ENCODE results near the gene AP1S3.
A peak's percentile ranks its signal among the peaks of the same experiment; 100 is the strongest.

The AP1S3 gene

DNA sequence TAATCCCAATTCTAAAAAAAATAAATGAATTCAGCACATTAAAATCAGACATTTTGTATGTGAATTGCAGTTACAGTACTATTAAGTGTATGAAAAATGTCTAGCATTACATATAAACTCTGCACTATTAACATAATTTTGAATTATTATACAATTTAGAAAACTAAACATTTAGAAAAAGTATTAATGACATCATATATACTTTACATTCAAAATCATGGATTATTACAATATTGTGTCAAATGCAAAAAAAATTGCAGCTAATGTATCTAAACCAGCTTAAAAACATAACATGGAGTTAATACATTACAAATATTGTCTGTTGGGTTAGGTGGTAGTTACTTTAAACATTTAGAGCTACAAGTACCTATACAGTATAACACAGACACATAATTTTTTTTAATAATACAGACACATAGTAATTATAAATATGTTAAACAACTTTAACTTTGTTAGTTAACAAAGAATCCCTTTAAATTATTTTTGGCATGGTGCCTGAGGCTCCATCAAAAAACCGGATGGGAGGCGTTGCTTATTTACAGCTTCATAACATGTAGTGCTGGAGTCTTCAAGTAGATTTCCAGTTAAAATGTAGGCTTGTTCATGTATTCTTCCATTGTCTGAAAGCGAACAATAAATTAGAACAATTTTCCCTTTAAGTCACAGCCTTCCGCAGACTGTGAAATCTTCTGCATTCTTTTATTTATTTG, 79.1 kb downstream of the AP1S3 start:
- DNase-seq = no peak

DNA sequence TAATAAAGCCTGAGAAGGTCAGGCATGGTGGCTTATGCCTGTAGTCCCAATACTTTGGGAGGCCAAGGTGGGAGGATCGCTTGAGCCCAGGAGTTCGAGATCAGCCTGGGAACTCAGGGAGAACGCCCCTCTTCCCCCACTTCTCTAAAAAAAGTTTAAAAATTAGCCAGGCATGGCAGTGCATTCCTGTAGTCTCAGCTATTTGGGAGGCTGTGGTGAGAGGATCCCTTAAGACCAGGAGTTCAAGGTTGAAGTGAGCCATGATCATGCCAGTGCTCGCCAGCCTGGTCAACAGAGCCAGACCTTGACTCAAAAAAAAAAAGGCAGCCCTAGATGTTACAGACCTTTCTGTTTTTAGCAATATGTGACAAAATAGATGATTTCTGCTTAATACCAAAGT, 83.4 kb downstream of the AP1S3 start:
- no peak for DNase-seq

- no peak for DNase-seq
Measured at GRCh38 chr2:223751012-223751411, 86.4 kb downstream of the AP1S3 start.

- DNase-seq = no peak
Measured at GRCh38 chr2:223747392-223748042, 89.9 kb downstream of the AP1S3 start.

DNA sequence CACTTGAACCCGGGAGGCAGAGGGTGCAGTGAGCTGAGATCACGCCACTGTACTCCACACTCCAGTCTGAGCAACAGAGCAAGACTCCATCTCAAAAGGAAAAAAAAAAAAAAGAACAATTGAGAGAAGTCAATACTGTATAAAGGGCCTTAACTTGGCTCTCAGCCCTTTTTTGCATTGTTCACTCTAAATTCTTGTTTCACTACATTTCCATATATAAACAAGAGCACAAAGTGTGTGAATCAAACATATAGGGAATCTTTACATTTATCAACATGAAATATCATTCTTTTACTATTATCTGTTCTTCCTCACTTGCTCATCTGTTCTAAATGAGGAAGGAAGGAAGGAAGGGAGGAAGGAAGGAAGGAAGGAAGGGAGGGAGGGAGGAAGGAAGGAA, 90.8 kb downstream of the AP1S3 start:
- no peak for DNase-seq

DNA sequence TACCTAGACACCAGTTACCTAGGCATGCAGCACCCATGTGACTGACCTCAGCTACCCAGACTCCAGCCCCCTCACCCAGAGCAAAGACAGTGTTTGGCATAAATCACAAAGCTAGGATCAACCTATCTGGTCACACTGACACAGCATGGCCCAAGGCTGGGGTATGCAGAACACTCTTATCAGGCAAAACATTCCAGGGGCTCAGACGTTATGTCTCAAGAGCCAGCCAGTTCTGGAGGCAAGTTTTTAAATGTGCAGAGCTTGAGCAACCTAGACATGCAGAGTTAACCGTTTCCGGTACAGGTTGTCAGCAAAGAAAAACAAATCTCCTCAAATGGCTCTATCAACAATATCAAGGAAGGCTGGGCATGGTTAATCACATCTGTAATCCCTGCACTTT, 92.8 kb downstream of the AP1S3 start:
- no peak for DNase-seq

- no peak for DNase-seq
Measured at GRCh38 chr2:223740679-223741078, 96.7 kb downstream of the AP1S3 start.

- no peak for DNase-seq
Measured at GRCh38 chr2:223737207-223737606, 100.2 kb downstream of the AP1S3 start.

DNA sequence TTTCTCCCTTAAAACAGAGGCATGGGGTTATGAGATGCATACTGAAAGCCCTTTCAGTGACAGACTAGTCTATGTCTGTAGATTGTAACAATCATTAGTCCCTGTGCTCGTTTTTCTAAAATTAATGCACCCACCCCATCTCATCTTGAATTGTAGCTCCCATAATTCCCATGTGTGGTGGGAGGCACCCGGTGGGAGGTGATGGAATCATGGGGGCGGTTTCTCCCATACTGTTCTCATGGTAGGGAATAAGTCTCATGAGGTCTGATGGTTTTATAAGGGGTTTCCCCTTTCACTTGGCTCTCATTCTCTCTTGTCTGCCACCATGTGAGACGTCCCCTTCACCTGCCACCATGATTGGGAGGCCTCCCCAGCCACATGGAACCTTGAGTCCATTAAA, 100.9 kb downstream of the AP1S3 start:
- no peak for DNase-seq

- DNase-seq = no peak
Measured at GRCh38 chr2:223735659-223736244, 101.6 kb downstream of the AP1S3 start.

GRCh38 chr2:223735035-223735640, 102.2 kb downstream of the AP1S3 start:
- no peak for DNase-seq

- no peak for DNase-seq
Measured at GRCh38 chr2:223734346-223734745, 103.0 kb downstream of the AP1S3 start.

GRCh38 chr2:223732346-223732745, 105.0 kb downstream of the AP1S3 start:
- DNase-seq = no peak

DNA sequence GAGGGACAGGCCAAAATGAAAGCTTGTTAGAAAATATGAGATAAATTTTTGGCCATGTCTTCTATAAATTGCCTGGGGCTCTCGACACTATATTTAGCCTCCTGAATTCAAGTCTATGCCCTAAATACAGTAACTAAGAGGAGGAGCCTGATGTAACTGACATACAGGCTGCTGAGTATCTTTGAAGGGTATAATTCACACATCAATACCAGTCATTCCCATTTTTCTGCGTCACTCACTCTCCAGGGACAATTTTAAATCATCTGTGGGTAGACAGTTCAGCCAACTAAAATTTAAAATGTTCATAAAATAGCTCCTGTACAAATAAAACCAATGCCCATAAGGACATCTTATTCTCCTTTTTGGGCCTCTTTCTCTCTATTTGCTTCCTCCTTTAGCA, 105.9 kb downstream of the AP1S3 start:
- DNase-seq = no peak

- no peak for DNase-seq
Measured at GRCh38 chr2:223729781-223730180, 107.6 kb downstream of the AP1S3 start.

- peak; percentile 48 for DNase-seq
Measured at GRCh38 chr2:223727562-223727961, 109.8 kb downstream of the AP1S3 start.

DNA sequence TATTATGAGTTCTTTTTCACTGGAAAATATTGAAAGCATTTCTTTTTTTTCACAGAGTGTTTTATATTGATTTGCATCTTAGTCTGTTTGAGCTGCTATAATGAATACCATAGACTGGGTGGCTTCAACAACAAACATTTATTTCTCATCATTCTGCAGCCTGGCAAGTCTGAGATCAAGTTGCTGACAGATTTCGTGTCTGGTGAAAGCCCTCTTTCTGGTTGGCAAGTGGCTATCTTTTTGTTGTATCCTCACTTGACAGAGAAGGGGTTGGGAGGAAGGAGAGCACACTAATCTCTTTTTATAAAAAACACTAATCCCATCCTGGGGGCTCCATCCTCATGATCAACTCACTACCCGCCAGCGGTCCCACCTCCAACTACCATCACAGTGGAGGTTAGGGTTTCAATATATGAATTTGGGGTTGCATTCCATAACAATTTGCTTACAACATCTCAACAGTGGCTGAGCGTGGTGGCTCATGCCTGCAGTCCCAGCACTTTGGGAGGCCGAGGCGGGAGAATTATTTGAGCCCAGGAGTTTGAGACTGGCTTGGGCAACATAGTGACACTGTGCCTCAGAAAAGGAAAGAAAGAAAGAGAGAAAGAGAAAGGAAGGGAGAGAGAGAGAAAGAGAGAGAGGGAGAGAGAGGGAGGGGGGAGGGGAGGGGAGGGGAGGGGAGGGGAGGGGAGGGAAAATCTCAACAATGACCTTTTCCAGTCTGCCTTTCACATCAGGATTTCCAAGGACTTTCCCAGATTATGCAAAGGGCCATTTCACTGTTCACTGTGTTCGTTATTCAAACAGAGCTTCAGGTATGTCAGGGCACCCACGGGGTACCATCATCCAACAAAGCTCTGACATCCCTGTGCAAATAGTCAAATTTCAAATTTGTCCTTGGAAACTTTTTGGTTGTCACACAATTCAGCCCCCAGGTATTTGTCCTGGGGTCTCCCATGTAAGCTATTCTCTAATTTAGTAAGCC, 111.1 kb downstream of the AP1S3 start:
- DNase-seq = no peak

- no peak for DNase-seq
Measured at GRCh38 chr2:223725494-223725893, 111.9 kb downstream of the AP1S3 start.

GRCh38 chr2:223724861-223725260, 112.5 kb downstream of the AP1S3 start:
- DNase-seq = no peak

DNA sequence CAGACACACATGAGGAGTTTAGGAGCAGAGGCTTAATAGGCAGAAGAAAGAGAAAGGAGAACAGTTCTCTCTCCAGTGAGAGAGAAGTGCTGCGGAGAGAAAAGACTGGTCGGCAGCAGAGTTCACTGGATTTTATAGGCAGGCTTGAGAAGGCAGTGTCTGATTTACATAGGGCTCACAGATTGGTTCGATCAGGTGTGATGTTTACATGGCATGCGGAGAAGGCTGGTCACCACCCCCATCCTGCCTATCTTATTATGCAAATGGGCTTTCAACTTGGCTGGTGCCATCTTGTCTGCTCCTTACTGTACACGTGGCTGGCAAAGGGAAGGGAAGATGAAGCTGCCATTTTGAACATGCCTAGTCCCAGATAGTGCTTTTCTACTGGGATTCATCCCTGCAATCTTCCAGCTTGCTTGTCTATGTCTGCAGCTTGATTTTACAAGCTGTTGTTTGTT, 113.4 kb downstream of the AP1S3 start:
- peak; percentile 82 for DNase-seq

- no peak for DNase-seq
Measured at GRCh38 chr2:223722226-223722625, 115.2 kb downstream of the AP1S3 start.

GRCh38 chr2:223721746-223722145, 115.6 kb downstream of the AP1S3 start:
- DNase-seq = no peak

- DNase-seq = no peak
Measured at GRCh38 chr2:223720367-223720766, 117.0 kb downstream of the AP1S3 start.

All from NCI-H2171 treated with DMSO at 0.1 percent for 48 hours (cell line).